K562 (cell line): ENCODE data around the gene PDE11A. TPM values are rescaled to one million over a fixed set of nuclear protein-coding genes. Genes with fewer than 3 reads are reported as not detected.

Experiments
- ASH1L ChIP-seq: fragments of 450-650 bp; IDR thresholded peaks from 2 replicates; pipeline ENCODE4 v1.6.1; 2018; ENCODE audit warnings: borderline replicate concordance, mild to moderate bottlenecking, low read depth; ENCODE audit not compliant: partially characterized antibody
- ATF1 ChIP-seq, 2 experiments: fragments of 450-650 bp in 1 of 2; IDR thresholded peaks; 2 replicates each; pipeline ENCODE4 v1.6.1; 2016; ENCODE audit warnings: missing compliant biosample characterization in 1 of 2, missing genetic modification characterization in 1 of 2
- E2F8 ChIP-seq: fragments of 450-650 bp; IDR thresholded peaks from 2 replicates; pipeline ENCODE4 v1.7.1; 2018; ENCODE audit warnings: mild to moderate bottlenecking, low read depth; ENCODE audit not compliant: partially characterized antibody
- HDAC1 ChIP-seq, 2 experiments: fragments of 450-650 bp; IDR thresholded peaks; 2 replicates each; pipeline ENCODE4 v1.6.1; 2016 to 2017; ENCODE audit warnings: inconsistent platforms in 1 of 2, mild to moderate bottlenecking in 1 of 2, moderate library complexity in 1 of 2
- HEY1 ChIP-seq: fragments of 250-450 bp; sonication (Bioruptor Pico); IDR thresholded peaks from 2 replicates; pipeline ENCODE4 v1.5.0; 2020; ENCODE audit warnings: mild to moderate bottlenecking, moderate library complexity, borderline replicate concordance
- KDM5B ChIP-seq: fragments of 200-600 bp; sonication (generic); IDR thresholded peaks from 2 replicates; pipeline ENCODE4 v1.6.1; 2012; ENCODE audit warnings: low read depth, mild to moderate bottlenecking, moderate library complexity, low read length, control low read depth, inconsistent platforms; ENCODE audit not compliant: insufficient replicate concordance
- KLF16 ChIP-seq: IDR thresholded peaks from 2 replicates; pipeline ENCODE4 v1.6.1; 2016; ENCODE audit warnings: antibody characterized with exemption
- MYBL2 ChIP-seq, 2 experiments: fragments of 450-650 bp in 1 of 2; sonication (generic) in 1 of 2; formaldehyde crosslinking in 1 of 2; IDR thresholded peaks; 2 replicates each; pipeline versions ENCODE4 v1.6.1 to v1.8.1; 2017 to 2022; ENCODE audit warnings: borderline replicate concordance in 1 of 2, inconsistent platforms in 1 of 2, low read depth in 1 of 2, mild to moderate bottlenecking in 1 of 2, missing genetic modification reagents in 1 of 2, moderate library complexity in 1 of 2
- NR2C2 ChIP-seq, 2 experiments: fragments of 200-800 bp in 1 of 2; sonication (Bioruptor generic) in 1 of 2; sonication (generic) in 1 of 2; formaldehyde crosslinking in 1 of 2; IDR thresholded peaks; 2 replicates each; pipeline versions ENCODE4 v1.6.1 to v1.8.0; 2016 to 2022; ENCODE audit warnings: mild to moderate bottlenecking in 1 of 2, missing compliant biosample characterization in 1 of 2, missing genetic modification characterization in 1 of 2, missing genetic modification reagents in 1 of 2
- NR3C1 ChIP-seq: sonication (generic); formaldehyde crosslinking; IDR thresholded peaks from 2 replicates; pipeline ENCODE4 v1.8.1; 2022; ENCODE audit warnings: missing genetic modification reagents
- PHB ChIP-seq: fragments of 250-450 bp; sonication (Bioruptor Pico); IDR thresholded peaks from 2 replicates; pipeline ENCODE4 v1.5.0; 2021
- RAD21 ChIP-seq, 2 experiments: fragments of 250-450 bp in 1 of 2; fragments of 450-650 bp in 1 of 2; sonication (Bioruptor Pico) in 1 of 2; formaldehyde crosslinking in 1 of 2; IDR thresholded peaks in 1 of 2; conservative IDR thresholded peaks in 1 of 2; 2 replicates each; pipeline versions ENCODE4 v1.4.0 to v1.8.0; 2020 to 2022; ENCODE audit warnings: mild to moderate bottlenecking in 2 of 2, moderate library complexity in 1 of 2
- RCOR1 ChIP-seq, 2 experiments: IDR thresholded peaks; 2 replicates each; pipeline ENCODE4 v1.6.1; 2012; ENCODE audit warnings: low read depth in 2 of 2, low read length in 2 of 2, borderline replicate concordance in 1 of 2, improper control_type of control experiment in 1 of 2
- RNF2 ChIP-seq: sonication (generic); IDR thresholded peaks from 2 replicates; pipeline ENCODE4 v1.6.1; 2016
- SIN3A ChIP-seq, 2 experiments: fragments of 150-350 bp in 1 of 2; IDR thresholded peaks; 2 replicates each; pipeline ENCODE4 v1.6.1; 2011 to 2016; ENCODE audit warnings: borderline replicate concordance in 2 of 2, low read depth in 2 of 2, low read length in 2 of 2, mild to moderate bottlenecking in 2 of 2, moderate library complexity in 2 of 2; ENCODE audit not compliant: control insufficient read depth in 1 of 2
- TARDBP ChIP-seq: fragments of 450-650 bp; IDR thresholded peaks from 2 replicates; pipeline ENCODE4 v1.6.1; 2016
- TCF3 ChIP-seq: sonication (generic); formaldehyde crosslinking; IDR thresholded peaks from 2 replicates; pipeline ENCODE4 v1.4.0; 2020; ENCODE audit warnings: mild to moderate bottlenecking, missing genetic modification reagents
- TGIF2 ChIP-seq: sonication (generic); formaldehyde crosslinking; IDR thresholded peaks from 2 replicates; pipeline ENCODE4 v1.8.1; 2022; ENCODE audit warnings: mild to moderate bottlenecking, missing genetic modification reagents, moderate library complexity
- ZNF175 ChIP-seq: fragments of 200-800 bp; sonication (Bioruptor generic); IDR thresholded peaks from 2 replicates; pipeline ENCODE4 v1.6.1; 2016; ENCODE audit warnings: low read depth, mild to moderate bottlenecking, missing genetic modification characterization, missing compliant biosample characterization
- ZNF584 ChIP-seq: fragments of 200-800 bp; sonication (Bioruptor generic); IDR thresholded peaks from 2 replicates; pipeline ENCODE4 v1.6.1; 2016; ENCODE audit warnings: low read depth, mild to moderate bottlenecking, missing genetic modification characterization, missing compliant biosample characterization
- ZNF778 ChIP-seq: fragments of 450-650 bp; formaldehyde crosslinking; IDR thresholded peaks from 2 replicates; pipeline ENCODE4 v1.4.0; 2020; ENCODE audit warnings: mild to moderate bottlenecking, moderate library complexity
- polyA plus RNA-seq, 8 experiments: library from polyadenylated mRNA; depleted of rRNA in 4 of 8; stranded (reverse) in 5 of 8; unstranded in 3 of 8; fragments of >200 nt; fragmentation: Nextera tagmentation in 2 of 8; fragmentation: Illumina TruSeq in 1 of 8; extraction: Ambion mirVana in 2 of 8; extraction: Trizol in 1 of 8; gene quantifications; 2 replicates each; pipeline versions ENCODE4 v1.2.1 to v1.2.3, GENCODE V29; 2011 to 2014; ENCODE audit warnings: inconsistent platforms in 1 of 8, missing spikeins in 1 of 8
- total RNA-seq, 7 experiments: library from RNA; depleted of rRNA in 6 of 7; stranded (reverse); fragments of >200 nt in 6 of 7; fragmentation: Illumina TruSeq in 2 of 7; extraction: Trizol in 2 of 7; gene quantifications; 2 replicates each; pipeline versions ENCODE4 v1.2.1 to v1.2.3, GENCODE V29; 2011 to 2021; ENCODE audit warnings: low replicate concordance in 1 of 7
- TF ChIP-seq, protein P1 (sequence below): fragments of 250-450 bp; sonication (Bioruptor Pico); IDR thresholded peaks from 2 replicates; pipeline ENCODE4 v1.5.0; 2021

PDE11A gene
- total and polyA plus RNA-seq, 9 of the 15 experiments (the other 6 are each of a cell fraction or from before 2014, with no cell fraction given): 3.2 to 22.1 (median 5.7) TPM

DNA sequence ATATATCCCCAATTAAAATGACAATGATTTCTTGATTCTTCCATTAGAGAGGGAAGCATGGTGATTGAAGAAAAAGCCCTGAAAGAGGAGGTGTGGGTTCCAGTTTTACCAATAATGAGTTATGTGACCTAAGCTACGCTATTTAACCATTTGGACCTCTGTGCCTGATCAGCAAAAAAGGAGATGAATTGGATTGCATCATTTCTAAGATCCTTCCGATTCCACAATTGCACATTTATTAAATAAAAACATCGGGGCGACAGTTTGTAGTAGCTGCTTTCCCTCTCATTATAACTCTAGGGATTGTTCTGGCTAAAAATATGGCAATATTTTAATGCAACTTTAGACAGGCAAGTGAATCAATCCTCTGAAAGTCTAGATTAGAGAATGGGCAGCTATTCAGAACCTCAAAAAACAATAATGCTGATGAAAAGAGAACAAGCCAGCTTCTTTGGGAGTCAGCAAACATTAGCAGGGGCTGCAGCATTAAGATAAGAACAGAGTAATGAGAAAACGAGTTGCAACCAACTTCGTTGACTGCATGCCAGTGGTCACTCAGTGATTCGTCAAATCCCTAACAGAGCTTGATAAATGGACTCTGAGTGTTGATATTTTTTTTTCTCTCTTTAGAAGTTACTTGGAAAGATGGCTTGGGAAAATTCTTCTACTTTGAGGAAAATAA is 378.8 kb downstream of the PDE11A start (continued):
- TF ChIP-seq TCF3 (CRISPR knock-in tag) (peak; percentile 97), ASH1L (no peak), ZNF584 (CRISPR knock-in tag) (peak; percentile 93), RAD21 (CRISPR knock-in tag; conservative IDR thresholded peaks at IDR 0.05 in 1 of 2, IDR thresholded peaks at IDR 0.05 in 1 of 2) (peak; percentile 19 to 28; a peak in 2 of 4 replicates), ATF1 (CRISPR knock-in tag; IDR thresholded peaks at IDR 0.05) (no peak), ATF1 (tag; IDR thresholded peaks at IDR 0.05) (peak; percentile 65), HEY1 (peak; percentile 72; the same call in 1 of the 2 replicates), RCOR1 (IDR thresholded peaks at IDR 0.05; ENCODE audit: borderline replicate concordance in 1 of 2, low read depth in 2 of 2, low read length in 2 of 2) (peak; percentile 97 to 100), SIN3A (IDR thresholded peaks at IDR 0.05; ENCODE audit: borderline replicate concordance in 2 of 2, control insufficient read depth in 1 of 2, low read depth in 2 of 2, low read length in 2 of 2) (no peak), ZNF175 (CRISPR knock-in tag) (peak; percentile 82), ZNF778 (CRISPR knock-in tag) (no peak), E2F8 (peak; percentile 35), TARDBP (peak; percentile 80; the same call in 1 of the 2 replicates), PHB (CRISPR knock-in tag) (no peak), HDAC1 (IDR thresholded peaks at IDR 0.05) (peak; percentile 12 to 95; a peak in 3 of 4 replicates), RNF2 (peak; percentile 70), KLF16 (peak; percentile 86), NR2C2 (CRISPR knock-in tag; IDR thresholded peaks at IDR 0.05) (no peak), NR2C2 (tag; IDR thresholded peaks at IDR 0.05) (peak; percentile 59), TGIF2 (CRISPR knock-in tag) (no peak), MYBL2 (IDR thresholded peaks at IDR 0.05; ENCODE audit: low read depth) (no peak; the same call in 1 of the 2 replicates), MYBL2 (CRISPR knock-in tag; IDR thresholded peaks at IDR 0.05; ENCODE audit: borderline replicate concordance) (no peak), KDM5B (no peak), NR3C1 (CRISPR knock-in tag) (no peak)
- TF ChIP-seq, protein P1, sequence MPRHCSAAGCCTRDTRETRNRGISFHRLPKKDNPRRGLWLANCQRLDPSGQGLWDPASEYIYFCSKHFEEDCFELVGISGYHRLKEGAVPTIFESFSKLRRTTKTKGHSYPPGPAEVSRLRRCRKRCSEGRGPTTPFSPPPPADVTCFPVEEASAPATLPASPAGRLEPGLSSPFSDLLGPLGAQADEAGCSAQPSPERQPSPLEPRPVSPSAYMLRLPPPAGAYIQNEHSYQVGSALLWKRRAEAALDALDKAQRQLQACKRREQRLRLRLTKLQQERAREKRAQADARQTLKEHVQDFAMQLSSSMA (CRISPR knock-in tag): no peak
